ACHN (cell line): ENCODE results near the gene PIP4P1.
A peak's percentile ranks its signal among the peaks of the same experiment; 100 is the strongest.

ENCODE experiments used
- DNase-seq: peaks from one replicate; pipeline ENCODE4 v3.0.0-alpha.2; 2015
- in situ Hi-C: cut with HindIII; loops from 2 replicates; pipeline ENCODE4 v1.10.0; 2017; ENCODE audit warnings: low sequenced_read_pairs, low pct_ligation_motif_present, low pct_unique_long_range_greater_than_20kb

Gene PIP4P1

DNA sequence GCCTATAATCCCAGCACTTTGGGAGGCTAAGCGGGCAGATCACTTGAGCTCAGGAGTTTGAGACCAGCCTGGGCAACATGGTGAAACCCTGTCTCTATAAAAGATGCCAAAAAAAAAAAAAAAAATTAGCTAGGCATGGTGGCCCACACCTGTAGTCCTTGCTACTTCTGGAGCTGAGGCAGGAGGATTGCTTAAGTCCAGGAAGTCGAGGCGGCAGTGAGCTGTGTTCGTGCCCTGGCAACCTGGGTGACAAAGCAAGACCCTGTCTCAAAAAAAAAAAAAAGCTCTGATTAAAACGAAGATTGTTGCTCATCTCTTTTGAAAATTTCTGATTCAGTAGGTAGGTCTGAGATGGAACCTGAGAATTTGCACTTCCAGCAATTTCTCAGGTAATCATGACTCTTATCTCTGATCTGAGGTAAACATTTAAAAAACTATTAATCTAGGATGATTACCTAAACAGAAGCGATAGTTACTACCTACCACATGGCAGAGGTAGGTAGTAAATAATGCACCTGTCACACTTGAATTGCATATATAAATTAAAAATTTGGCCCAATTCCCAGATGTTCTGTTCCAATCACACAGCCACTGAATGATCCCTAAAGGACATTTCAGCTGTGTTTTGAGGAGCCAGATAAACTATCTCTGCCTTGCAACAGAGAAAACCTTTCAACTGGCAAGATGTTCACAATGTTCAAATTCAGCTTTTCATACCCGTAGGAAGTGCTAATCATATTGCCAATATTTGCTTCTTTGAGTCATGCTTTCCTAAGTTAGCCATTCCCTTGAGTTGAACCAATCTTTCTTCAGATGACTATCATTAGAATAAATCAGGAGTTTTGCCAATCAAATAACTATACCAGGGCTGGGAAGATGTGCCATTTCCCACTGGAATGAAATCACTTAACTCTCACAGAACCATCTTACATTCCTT, 43.7 kb downstream of the PIP4P1 start:
- no peak for DNase-seq
- in situ Hi-C loops, result no loop called here

DNA sequence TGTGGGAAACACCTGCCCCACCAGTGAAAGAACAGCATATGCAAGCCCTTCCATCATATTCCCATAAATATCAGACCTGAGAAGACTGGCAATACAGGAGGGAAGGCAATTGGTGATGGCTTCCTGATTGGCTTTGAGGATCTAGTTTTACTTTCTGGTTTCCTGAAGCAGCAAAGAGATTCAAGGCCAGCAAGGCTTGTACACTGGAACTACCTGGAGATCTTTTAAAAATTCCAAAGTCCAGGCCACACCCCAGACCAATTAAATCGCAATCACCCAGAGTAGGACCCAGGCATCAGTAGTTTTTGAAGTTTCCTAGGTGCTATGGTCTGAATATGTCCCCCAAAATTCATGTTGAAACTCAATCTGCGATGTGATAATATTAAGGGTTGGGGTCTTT, 45.0 kb downstream of the PIP4P1 start:
- DNase-seq, result no peak

DNA sequence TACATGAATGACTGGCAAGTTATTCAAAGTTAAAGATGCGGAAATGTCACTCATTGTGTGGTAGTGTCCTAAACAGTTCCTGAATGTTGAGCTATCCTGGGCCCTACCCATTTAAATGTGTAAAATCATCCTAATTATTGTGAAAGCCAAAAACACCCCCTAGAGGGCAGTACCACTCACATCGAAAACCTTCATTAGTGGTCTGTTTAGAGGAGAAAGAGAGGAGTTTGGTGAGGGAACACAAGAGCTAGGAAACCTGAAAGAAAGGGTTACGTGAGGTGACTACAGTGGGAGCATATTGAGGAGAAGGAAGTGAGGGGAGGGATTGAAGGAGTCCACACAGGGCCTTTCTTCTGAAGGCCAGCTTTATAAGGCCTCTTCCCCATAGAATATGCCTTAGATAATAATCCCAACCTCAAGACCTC, 45.4 kb downstream of the PIP4P1 start:
- in situ Hi-C loops, result no loop called here
- peak; percentile 63 for DNase-seq

More for the DNA sequence above, 45.0 kb downstream of the PIP4P1 start:
- in situ Hi-C loops, result no loop called here

DNA sequence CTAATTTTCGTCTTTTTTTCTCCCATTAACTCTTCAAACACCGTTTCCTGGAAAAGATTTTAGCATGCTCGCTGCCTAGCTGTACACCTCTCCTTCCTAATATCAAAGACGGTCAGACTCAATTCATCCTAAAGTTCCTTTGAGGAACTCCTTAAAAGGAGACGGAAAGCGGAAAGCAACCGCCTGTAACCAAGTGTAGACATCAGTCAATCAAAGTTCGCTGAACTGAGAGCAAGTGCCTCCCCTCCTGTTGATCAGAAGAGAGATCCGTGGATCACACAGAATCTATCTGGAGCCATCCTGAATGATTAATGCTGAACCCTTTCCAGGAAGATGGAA, 47.5 kb downstream of the PIP4P1 start:
- DNase-seq, result peak; percentile 38
- in situ Hi-C loops, result no loop called here

DNA sequence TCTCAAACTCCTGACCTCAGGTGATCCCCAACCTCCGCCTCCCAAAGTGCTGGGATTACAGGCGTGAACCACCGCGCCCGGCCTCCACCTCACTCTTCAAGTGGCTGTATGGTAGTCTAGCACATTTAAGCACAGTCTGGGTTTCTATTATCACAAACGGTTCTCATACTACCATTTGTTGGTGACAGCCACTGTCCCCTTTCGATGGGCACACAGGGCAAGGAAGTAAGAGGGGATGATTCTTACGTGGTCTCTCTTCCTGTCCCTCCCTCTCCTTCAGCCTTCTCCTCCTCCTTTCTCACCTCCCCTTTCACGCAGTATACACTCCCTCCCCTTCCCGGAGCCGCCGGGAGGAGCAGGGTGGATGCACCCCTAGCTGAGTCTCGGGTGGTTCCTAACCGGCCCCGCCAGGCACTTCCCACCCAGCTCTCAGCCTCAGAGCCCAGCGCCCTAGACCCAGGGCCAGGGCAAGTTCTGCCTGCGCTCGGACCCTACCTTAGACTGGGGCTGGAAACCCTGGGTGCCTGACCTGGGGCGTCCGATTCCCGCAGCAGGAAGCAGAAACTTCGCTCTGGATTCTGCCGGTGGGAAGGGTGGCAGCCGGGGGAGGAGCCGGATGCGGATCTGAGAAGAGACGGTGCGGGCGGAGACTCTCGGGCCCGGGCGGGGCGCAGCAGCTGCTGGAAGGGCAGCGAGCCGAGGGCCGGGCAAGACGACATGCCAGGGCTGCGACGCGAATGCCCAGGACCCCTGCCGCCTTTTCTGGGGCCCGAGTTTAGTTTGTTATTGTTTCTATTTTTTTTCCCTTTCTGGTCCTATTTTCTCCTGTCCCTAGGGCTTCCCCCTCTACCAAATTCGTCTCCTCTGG, 48.1 kb downstream of the PIP4P1 start, which contains the start of gene TEP1:
Gene TEP1 (minus strand): TSS at position 626 of the 868 bp plus-strand sequence. CDS start 5,062 bp downstream, outside the sequence.
- in situ Hi-C loops, result no loop called here
- DNase-seq, result peak; percentile 83

DNA sequence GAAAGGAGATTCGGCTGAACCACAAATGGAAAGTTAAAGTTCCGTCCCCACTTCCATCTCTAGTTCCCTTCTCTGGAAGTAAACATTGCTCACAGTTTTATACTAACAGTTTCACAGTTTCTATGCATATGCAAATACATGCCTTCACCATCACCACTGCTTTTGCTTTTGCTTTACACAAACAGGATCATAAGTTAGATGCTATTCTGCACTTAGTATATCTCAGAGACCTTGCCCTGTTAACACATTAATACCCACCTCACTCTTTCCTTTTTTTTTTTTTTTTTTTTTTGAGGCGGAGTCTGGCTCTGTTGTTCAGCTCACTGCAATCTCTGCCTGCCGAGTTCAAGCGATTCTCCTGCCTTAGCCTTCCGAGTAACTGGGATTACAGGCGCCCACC, 48.8 kb downstream of the PIP4P1 start:
- no peak for DNase-seq
- in situ Hi-C loops, result no loop called here

DNA sequence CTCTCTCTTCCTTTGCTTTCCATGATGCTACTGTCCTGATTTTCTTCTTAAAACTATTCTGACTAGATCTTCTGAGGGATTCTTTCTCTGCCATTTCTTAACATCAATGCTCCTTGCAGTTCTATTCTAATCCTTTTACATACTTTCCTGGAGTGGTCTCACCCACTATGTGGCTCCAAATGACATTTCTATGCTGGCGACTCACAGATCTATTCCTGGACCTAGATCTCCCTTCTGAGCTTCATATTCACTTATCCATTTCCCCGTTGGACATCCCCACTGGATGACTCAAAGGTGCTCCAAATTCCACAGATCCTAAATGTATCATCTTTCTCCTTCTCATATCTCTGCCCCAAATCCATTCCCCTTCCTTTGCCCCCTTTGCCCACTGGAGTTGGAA, 52.0 kb downstream of the PIP4P1 start:
- no peak for DNase-seq
- in situ Hi-C loops, result no loop called here
